ENCODE results near the gene LGMN. TPM values are rescaled to one million over a fixed set of nuclear protein-coding genes. Genes with fewer than 3 reads are reported as not detected.

LGMN gene
- total and polyA plus RNA-seq, 2 donors (not counting 1 experiment from before 2014, with no cell fraction given), result 17.6 to 21.1 TPM

- peaks cover 0 to 6% of the 10 kb centered on the region in 2 donors for H3K4me1 ChIP-seq (ENCODE audit: control insufficient read depth in 2 of 2, insufficient read depth in 2 of 2, low read length in 2 of 2)
- TF ChIP-seq EZH2 (IDR thresholded peaks at IDR 0.05; ENCODE audit: borderline replicate concordance, insufficient read depth, low read depth, low read length, poor library complexity, severe bottlenecking) (no peak), CTCF (IDR thresholded peaks at IDR 0.05) (no peak)
- peaks cover 14% of the 10 kb centered on the region for H3K4me1 Mint-ChIP-seq
- no peak overlapping the region for H3K9ac ChIP-seq (ENCODE audit: low read length)
- H3K4me3 ChIP-seq (ENCODE audit: control extremely low read depth in 1 of 5, extremely low read depth in 1 of 5, insufficient read depth in 1 of 5, low read depth in 2 of 5, low read length in 4 of 5), result no peak overlapping the region
- no peak overlapping the region for H3K27ac ChIP-seq (ENCODE audit: low read length in 2 of 2)
- no peak overlapping the region for H3K4me2 ChIP-seq (replicated peaks; ENCODE audit: low read depth, low read length, poor library complexity, severe bottlenecking)
- H3K36me3 ChIP-seq (replicated peaks in 1 of 2; ENCODE audit: control extremely low read depth in 1 of 2, control insufficient read depth in 1 of 2, extremely low read depth in 1 of 2, insufficient read depth in 2 of 2, low read length in 1 of 2), result peaks cover 0 to 4% of the 10 kb centered on the region in 2 experiments
- H3K9me3 ChIP-seq (ENCODE audit: control extremely low read depth in 1 of 3, control insufficient read depth in 2 of 3, insufficient read depth in 1 of 3, low read length in 2 of 3), result peaks cover 0 to 9% (median 0%) of the 10 kb centered on the region in 3 donors
- H3K9me3 Mint-ChIP-seq (ENCODE audit: insufficient read depth), result no peaks in the 10 kb centered on the region
- ATAC-seq (ENCODE audit: low read depth) (no peak), DNase-seq (no peak)
- intact Hi-C loops (cut with micrococcal nuclease), result no loop called here
- POLR2A ChIA-PET, result interaction anchor here (0.7 kb wide), 2 partner anchors 8 to 131 kb away, joined by 3 to 10 read pairs; no protein-coding TSS in a partner anchor
- no peaks in the 10 kb centered on the region for H3K27me3 ChIP-seq (replicated peaks in 1 of 4; ENCODE audit: control extremely low read depth in 1 of 4, control insufficient read depth in 3 of 4, insufficient read depth in 4 of 4, low read length in 3 of 4)
- no peaks in the 10 kb centered on the region for H3K79me2 ChIP-seq (ENCODE audit: control insufficient read depth, insufficient read depth, low read length)
- H2AFZ ChIP-seq (ENCODE audit: insufficient read depth, low read depth, low read length, poor library complexity, severe bottlenecking), result no peak overlapping the region
- whole genome bisulfite sequencing (ENCODE audit: insufficient coverage), result 91% methylated on average over 8 of the region's 12 CpGs
- no peak overlapping the region for H3K4me3 Mint-ChIP-seq
- H3K27me3 Mint-ChIP-seq, result no peaks in the 10 kb centered on the region
- no peak overlapping the region for H3K27ac Mint-ChIP-seq
- no peaks in the 10 kb centered on the region for H4K20me1 ChIP-seq (ENCODE audit: control insufficient read depth, insufficient read depth, low read length, poor library complexity, severe bottlenecking)
- CTCF ChIA-PET, result interaction anchor here (1.3 to 1.6 kb wide), 2 partner anchors 12 to 60 kb away, joined by 3 to 11 read pairs; no protein-coding TSS in a partner anchor
These were observed 22.1 kb downstream of the LGMN start for GRCh38 chr14:92726135-92726932.

All from B cell (primary cell).